ENCODE results near the gene MEDAG. TPM values are rescaled to one million over a fixed set of nuclear protein-coding genes. Genes with fewer than 3 reads are reported as not detected.

The MEDAG gene
- total RNA-seq, 2 experiments from 2014 or later, result not detected

- POLR2A ChIA-PET, result no interaction called here
- no peaks in the 10 kb centered on the region for H3K4me1 Mint-ChIP-seq (ENCODE audit: low read depth)
- no peak overlapping the region for H3K27ac Mint-ChIP-seq
- intact Hi-C loops (cut with micrococcal nuclease), result no loop called here
- no peak overlapping the region for H3K4me3 Mint-ChIP-seq
- no peak for DNase-seq
- TF ChIP-seq CTCF (IDR thresholded peaks at IDR 0.05), result no peak
- ATAC-seq, result no peak
- no peaks in the 10 kb centered on the region for H3K36me3 Mint-ChIP-seq (ENCODE audit: low read depth)
- no peaks in the 10 kb centered on the region for H3K9me3 Mint-ChIP-seq
- CTCF ChIA-PET, result interaction anchor here (1.5 to 1.6 kb wide), 2 partner anchors 51 to 128 kb away, joined by 4 read pairs; no protein-coding TSS in a partner anchor
- peaks cover 29% of the 10 kb centered on the region for H3K27me3 Mint-ChIP-seq
Observed at GRCh38 chr13:30916991-30917390, 10.9 kb downstream of the MEDAG start.

- Mint-ChIP-seq H3K36me3 (ENCODE audit: low read depth) (no peaks in the 10 kb centered on the region), H3K4me3 (no peak overlapping the region), H3K27ac (no peak overlapping the region), H3K9me3 (no peaks in the 10 kb centered on the region), H3K4me1 (ENCODE audit: low read depth) (no peaks in the 10 kb centered on the region), H3K27me3 (peaks cover 32% of the 10 kb centered on the region)
- ChIA-PET CTCF (no interaction called here), POLR2A (no interaction called here)
- DNase-seq (no peak), ATAC-seq (no peak)
- intact Hi-C loops (cut with micrococcal nuclease), result no loop called here
- TF ChIP-seq CTCF (IDR thresholded peaks at IDR 0.05), result no peak
Observed at GRCh38 chr13:30918662-30919405, 12.8 kb downstream of the MEDAG start.

DNA sequence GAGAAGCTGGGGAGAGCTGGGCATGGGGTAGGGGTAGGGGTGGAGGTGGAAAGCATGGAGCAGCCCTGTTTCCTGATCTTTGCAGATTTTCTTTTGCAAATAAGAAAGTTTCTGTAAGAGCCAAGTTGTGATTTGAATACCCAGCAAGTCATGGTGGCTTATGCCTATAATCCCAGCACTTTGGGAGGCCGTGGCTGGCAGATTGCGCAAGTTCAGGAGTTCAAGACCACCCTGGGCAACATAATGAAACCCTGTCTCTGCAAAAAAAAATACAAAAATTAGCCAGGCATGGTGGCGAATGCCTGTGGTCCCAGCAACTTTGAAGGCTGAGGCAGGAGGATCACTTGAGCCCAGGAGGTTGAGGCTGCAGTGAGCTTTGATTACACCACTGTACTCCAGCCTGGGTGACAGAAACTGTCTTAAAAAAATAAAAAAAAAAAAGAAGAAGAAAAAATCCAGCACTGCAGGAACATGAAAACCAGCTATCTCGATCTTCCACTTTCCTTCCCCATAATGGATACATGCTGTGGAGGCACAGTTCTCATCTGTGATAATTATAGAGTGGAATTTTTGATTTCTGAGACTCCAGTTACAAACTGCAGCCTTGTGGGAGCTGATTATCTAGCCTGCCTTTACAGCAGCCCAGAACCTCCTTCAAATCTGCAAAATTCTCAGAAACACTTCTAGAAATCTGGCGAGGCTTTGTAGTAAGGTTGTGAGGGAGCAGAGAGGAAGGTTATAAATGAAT is 14.3 kb downstream of the MEDAG start:
- Mint-ChIP-seq H3K27me3 (peaks cover 26% of the 10 kb centered on the region), H3K27ac (no peak overlapping the region), H3K4me3 (no peak overlapping the region), H3K4me1 (ENCODE audit: low read depth) (peaks cover 2% of the 10 kb centered on the region), H3K9me3 (no peaks in the 10 kb centered on the region), H3K36me3 (ENCODE audit: low read depth) (no peaks in the 10 kb centered on the region)
- CTCF ChIA-PET, result no interaction called here
- no peak for TF ChIP-seq CTCF (IDR thresholded peaks at IDR 0.05)
- ATAC-seq, result no peak
- intact Hi-C loops (cut with micrococcal nuclease), result no loop called here
- DNase-seq, result no peak
- POLR2A ChIA-PET, result interaction anchor here (0.6 kb wide), 1 partner anchor 85 kb away, joined by 3 read pairs; no protein-coding TSS in a partner anchor

- CTCF ChIA-PET, result interaction anchor here (1.6 kb wide), 1 partner anchor 56 kb away, joined by 3 read pairs; no protein-coding TSS in a partner anchor
- POLR2A ChIA-PET, result no interaction called here
- ATAC-seq (no peak), DNase-seq (no peak)
- peaks cover 23% of the 10 kb centered on the region for H3K27me3 Mint-ChIP-seq
- TF ChIP-seq CTCF (IDR thresholded peaks at IDR 0.05), result no peak
- no peaks in the 10 kb centered on the region for H3K36me3 Mint-ChIP-seq (ENCODE audit: low read depth)
- peaks cover 15% of the 10 kb centered on the region for H3K4me1 Mint-ChIP-seq (ENCODE audit: low read depth)
- H3K9me3 Mint-ChIP-seq, result no peaks in the 10 kb centered on the region
- no peak overlapping the region for H3K27ac Mint-ChIP-seq
- H3K4me3 Mint-ChIP-seq, result no peak overlapping the region
- intact Hi-C loops (cut with micrococcal nuclease), result no loop called here
Observed at GRCh38 chr13:30923418-30923817, 17.3 kb downstream of the MEDAG start.

GRCh38 chr13:30924721-30925120 is 18.6 kb downstream of the MEDAG start:
- H3K36me3 Mint-ChIP-seq (ENCODE audit: low read depth), result no peaks in the 10 kb centered on the region
- no peak for ATAC-seq
- H3K27ac Mint-ChIP-seq, result no peak overlapping the region
- CTCF ChIA-PET, result interaction anchor here (1.2 kb wide), 1 partner anchor 120 kb away, joined by 4 read pairs; no protein-coding TSS in a partner anchor
- DNase-seq, result no peak
- no peak overlapping the region for H3K4me3 Mint-ChIP-seq
- peaks cover 27% of the 10 kb centered on the region for H3K27me3 Mint-ChIP-seq
- intact Hi-C loops (cut with micrococcal nuclease), result no loop called here
- no peaks in the 10 kb centered on the region for H3K9me3 Mint-ChIP-seq
- peaks cover 15% of the 10 kb centered on the region for H3K4me1 Mint-ChIP-seq (ENCODE audit: low read depth)
- TF ChIP-seq CTCF (IDR thresholded peaks at IDR 0.05), result no peak
- POLR2A ChIA-PET, result no interaction called here

Data from activated CD8-positive, alpha-beta T cell treated with anti-CD3 and anti-CD28 coated beads for 36 hours (primary cell).